Sigmoid colon (tissue), 7 donors: Measurements from ENCODE around the gene MIAT. TPM values are rescaled to one million over a fixed set of nuclear protein-coding genes. Genes with fewer than 3 reads are reported as not detected.
"Not testable (repeated sequence)": the region's sequence is repeated elsewhere in the genome, so short reads cannot be mapped to it uniquely, and the experiment has no call there.

Experiments used
- DNase-seq: peaks from one replicate; pipeline ENCODE4 v3.0.0-alpha.2; 2019
- H3K27ac ChIP-seq, 4 donors: fragments of 200-600 bp; sonication (generic); one replicate each; pipeline ENCODE4 v1.5.1; 2016 to 2019; ENCODE audit warnings: mild to moderate bottlenecking in 1 of 4
- H3K27me3 ChIP-seq, 3 donors: fragments of 200-600 bp; sonication (generic); one replicate each; pipeline ENCODE4 v1.5.1; 2019; ENCODE audit warnings: mild to moderate bottlenecking in 1 of 3
- H3K36me3 ChIP-seq, 4 donors: fragments of 200-600 bp; sonication (generic); one replicate each; pipeline ENCODE4 v1.5.1; 2016 to 2019
- H3K4me1 ChIP-seq, 4 donors: fragments of 200-600 bp; sonication (generic); one replicate each; pipeline ENCODE4 v1.5.1; 2017 to 2019
- H3K4me3 ChIP-seq, 4 donors: fragments of 200-600 bp; sonication (generic); one replicate each; pipeline ENCODE4 v1.5.1; 2017 to 2019; ENCODE audit warnings: mild to moderate bottlenecking in 2 of 4, moderate library complexity in 1 of 4
- H3K9me3 ChIP-seq, 4 donors: fragments of 200-600 bp in 3 of 4; sonication (generic) in 3 of 4; one replicate each; pipeline versions ENCODE4 v1.5.1 to v1.6.1; 2013 to 2019
- EP300 ChIP-seq, 4 donors: sonication (generic); formaldehyde crosslinking; IDR thresholded peaks; one replicate each; pipeline ENCODE4 v1.6.1; 2017; ENCODE audit warnings: antibody characterized with exemption in 4 of 4
- POLR2A ChIP-seq, 2 donors: fragments of 450-650 bp; IDR thresholded peaks; one replicate each; pipeline ENCODE4 v1.6.1; 2016; ENCODE audit warnings: antibody characterized with exemption in 2 of 2, mild to moderate bottlenecking in 2 of 2, moderate library complexity in 2 of 2
- POLR2AphosphoS5 ChIP-seq, 4 donors: sonication (generic); formaldehyde crosslinking; IDR thresholded peaks; one replicate each; pipeline ENCODE4 v1.6.1; 2017; ENCODE audit warnings: antibody characterized with exemption in 4 of 4
- WGBS, 2 donors: extraction: QIAGEN DNeasy Blood & Tissue Kit; methylation state at CpG; one replicate each; pipeline ENCODE4 v1.1.7; 2013; 5-methylcytosine and 5-hydroxymethylcytosine counted together
- intact Hi-C: fragments of 100-400 bp; cut with DNase I; formaldehyde crosslinking; loops from one replicate; pipeline ENCODE4 v1.15.1; 2023
- polyA plus RNA-seq, 3 donors: library from polyadenylated mRNA; stranded (reverse); fragments of 200-250 nt; gene quantifications; one replicate each; pipeline ENCODE4 v1.2.3, GENCODE V29; 2013
- total RNA-seq, 4 donors: library from RNA; depleted of rRNA; stranded (reverse); fragments of >200 nt; gene quantifications; one replicate each; pipeline ENCODE4 v1.1.0, GENCODE V29; 2016
- TF ChIP-seq, protein P1 (sequence below), 4 experiments: fragments of 450-650 bp in 3 of 4; fragments of 200-600 bp in 1 of 4; IDR thresholded peaks; one replicate each; pipeline ENCODE4 v1.5.1; 2016 to 2019; ENCODE audit warnings: antibody characterized with exemption in 4 of 4, mild to moderate bottlenecking in 3 of 4, moderate library complexity in 2 of 4
- donor health status: healthy with polysubstance abuse.
- donor health status: Bipolar disorder and iron deficiency.
- donor health status: healthy.

MIAT gene
- total and polyA plus RNA-seq, 7 donors, result under 0.01 to 3.4 (median 1.3) TPM; not detected in 1

DNA sequence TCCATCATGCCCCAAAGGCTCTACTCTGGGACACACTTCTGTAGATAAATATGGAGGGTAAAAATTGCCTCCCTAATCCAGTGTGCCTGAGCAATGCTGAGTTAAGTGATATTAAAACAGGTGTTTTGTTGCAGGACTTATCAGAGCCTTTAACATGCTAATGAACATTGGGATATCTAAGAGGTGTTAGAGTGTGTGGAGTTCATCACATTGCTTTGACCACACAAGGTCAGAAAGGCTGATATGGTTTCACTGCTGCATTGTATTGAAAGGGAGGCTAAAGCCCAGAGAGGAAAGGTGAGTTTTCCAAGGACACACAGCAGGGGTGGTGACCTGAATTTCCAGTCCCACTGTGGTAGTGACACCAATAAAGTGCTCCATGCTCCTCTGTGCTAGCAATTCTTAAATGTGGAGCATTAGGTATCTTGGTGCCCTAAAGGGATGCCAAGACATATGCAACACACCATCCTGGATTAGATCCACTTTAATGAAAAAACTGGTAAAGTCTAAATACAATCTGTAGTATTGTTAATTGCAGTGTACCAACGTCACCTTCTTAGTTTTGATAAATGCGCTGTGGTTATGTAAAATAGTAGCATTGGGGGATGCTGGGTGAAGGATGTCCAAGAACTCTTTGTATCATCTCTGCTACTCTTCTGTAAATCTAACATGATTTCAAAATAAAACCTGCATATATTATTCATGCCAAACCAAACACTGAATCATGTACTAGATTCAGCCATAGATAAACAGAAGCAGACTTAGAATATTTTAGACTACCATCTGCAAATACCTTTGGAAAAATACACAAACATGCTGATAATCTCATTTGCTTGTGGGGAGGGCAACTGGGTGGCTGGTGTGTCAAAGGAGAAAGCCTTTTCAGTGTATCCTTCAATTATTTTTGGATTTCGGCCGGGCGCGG is 45.8 kb downstream of the MIAT start:
- H3K27me3 ChIP-seq, result no peaks in the 10 kb centered on the region
- H3K9me3 ChIP-seq, result peaks cover 0 to 2% (median 0%) of the 10 kb centered on the region in 4 donors
- H3K36me3 ChIP-seq, result peaks cover 0 to 14% (median 5%) of the 10 kb centered on the region in 4 donors
- no peak overlapping the region for H3K27ac ChIP-seq
- TF ChIP-seq EP300 (IDR thresholded peaks at IDR 0.05), result no peak
- intact Hi-C loops, result no loop called here
- DNase-seq, result no peak
- WGBS, 2 donors, result 97 to 98% methylated on average over 6 of the region's 6 CpGs
- no peak overlapping the region for H3K4me3 ChIP-seq
- no peaks in the 10 kb centered on the region for H3K4me1 ChIP-seq

DNA sequence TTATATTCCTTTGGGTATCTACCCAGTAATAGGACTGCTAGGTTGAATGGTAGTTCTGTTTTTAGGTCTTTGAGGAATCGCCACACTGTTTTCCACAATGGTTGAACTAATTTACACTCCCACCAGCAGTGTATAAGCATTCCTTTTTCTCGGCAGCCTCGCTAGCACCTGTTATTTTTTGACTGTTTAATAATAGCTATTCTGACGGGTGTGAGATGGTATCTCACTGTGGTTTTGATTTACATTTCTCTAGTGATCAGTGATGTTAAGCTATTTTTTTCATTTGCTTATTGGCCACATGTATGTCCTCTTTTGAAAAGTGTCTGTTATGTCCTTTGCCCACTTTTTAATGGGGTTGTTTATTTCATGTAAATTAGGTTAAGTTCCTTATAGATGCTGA is 48.0 kb downstream of the MIAT start:
- WGBS, 2 donors, result 70 to 88% methylated on average over 4 of the region's 4 CpGs
- H3K9me3 ChIP-seq, H3K36me3 ChIP-seq, H3K27ac ChIP-seq, H3K27me3 ChIP-seq, DNase-seq, H3K4me1 ChIP-seq, H3K4me3 ChIP-seq, intact Hi-C loops: not testable (repeated sequence)

DNA sequence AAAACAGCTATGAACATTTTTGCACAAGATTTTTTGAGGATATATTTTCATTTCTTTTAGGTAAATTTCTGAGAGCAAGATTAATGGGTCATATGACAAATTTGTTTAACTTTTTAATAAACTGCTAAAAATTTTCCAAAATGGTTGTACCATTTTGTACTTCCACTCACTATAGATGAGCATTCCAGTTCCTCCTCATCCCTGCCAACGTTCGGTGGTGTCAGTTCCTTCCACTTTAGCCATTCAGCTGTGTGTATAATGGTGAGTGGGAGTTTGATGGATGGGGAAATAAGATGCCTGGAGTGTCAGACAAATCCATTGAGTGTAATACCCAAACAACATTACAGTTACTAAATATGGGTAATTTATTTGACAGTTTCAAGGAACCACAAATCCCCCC is 49.7 kb downstream of the MIAT start:
- H3K36me3 ChIP-seq, result peaks cover 0 to 5% (median 0%) of the 10 kb centered on the region in 4 donors
- no peaks in the 10 kb centered on the region for H3K27me3 ChIP-seq
- H3K27ac ChIP-seq, result no peak overlapping the region
- H3K9me3 ChIP-seq, result peaks cover 0 to 2% (median 0%) of the 10 kb centered on the region in 4 donors
- TF ChIP-seq POLR2A (IDR thresholded peaks at IDR 0.05) (no peak), EP300 (IDR thresholded peaks at IDR 0.05) (no peak), POLR2AphosphoS5 (IDR thresholded peaks at IDR 0.05) (no peak)
- TF ChIP-seq, protein P1, sequence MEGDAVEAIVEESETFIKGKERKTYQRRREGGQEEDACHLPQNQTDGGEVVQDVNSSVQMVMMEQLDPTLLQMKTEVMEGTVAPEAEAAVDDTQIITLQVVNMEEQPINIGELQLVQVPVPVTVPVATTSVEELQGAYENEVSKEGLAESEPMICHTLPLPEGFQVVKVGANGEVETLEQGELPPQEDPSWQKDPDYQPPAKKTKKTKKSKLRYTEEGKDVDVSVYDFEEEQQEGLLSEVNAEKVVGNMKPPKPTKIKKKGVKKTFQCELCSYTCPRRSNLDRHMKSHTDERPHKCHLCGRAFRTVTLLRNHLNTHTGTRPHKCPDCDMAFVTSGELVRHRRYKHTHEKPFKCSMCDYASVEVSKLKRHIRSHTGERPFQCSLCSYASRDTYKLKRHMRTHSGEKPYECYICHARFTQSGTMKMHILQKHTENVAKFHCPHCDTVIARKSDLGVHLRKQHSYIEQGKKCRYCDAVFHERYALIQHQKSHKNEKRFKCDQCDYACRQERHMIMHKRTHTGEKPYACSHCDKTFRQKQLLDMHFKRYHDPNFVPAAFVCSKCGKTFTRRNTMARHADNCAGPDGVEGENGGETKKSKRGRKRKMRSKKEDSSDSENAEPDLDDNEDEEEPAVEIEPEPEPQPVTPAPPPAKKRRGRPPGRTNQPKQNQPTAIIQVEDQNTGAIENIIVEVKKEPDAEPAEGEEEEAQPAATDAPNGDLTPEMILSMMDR (IDR thresholded peaks at IDR 0.05), result no peak
- intact Hi-C loops, result no loop called here
- H3K4me1 ChIP-seq, result peaks cover 0 to 6% (median 0%) of the 10 kb centered on the region in 4 donors
- DNase-seq, result no peak
- 93 to 97% methylated on average over 2 of the region's 2 CpGs for WGBS, 2 donors
- no peak overlapping the region for H3K4me3 ChIP-seq

DNA sequence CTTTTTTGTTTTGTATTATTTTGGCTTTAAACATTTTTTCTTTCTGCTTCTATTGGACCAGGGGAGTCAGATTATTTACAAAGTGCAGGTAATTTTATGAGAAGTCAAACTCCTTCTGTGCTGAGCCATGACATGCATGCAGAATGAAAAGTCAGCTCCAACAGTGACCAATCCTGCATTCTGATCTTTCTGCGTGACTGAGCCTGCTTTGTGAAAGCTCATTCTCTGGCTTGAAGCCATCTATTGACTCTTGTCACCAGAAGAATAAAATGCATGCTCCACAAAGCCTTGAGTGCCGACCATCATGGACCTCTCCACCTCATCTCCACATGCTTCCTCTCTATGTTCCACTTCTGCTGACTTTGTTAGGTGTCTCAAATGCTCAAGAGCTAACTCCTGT is 50.2 kb downstream of the MIAT start:
- no peak overlapping the region for H3K27ac ChIP-seq
- H3K27me3 ChIP-seq, result no peaks in the 10 kb centered on the region
- peaks cover 0 to 6% (median 0%) of the 10 kb centered on the region in 4 donors for H3K4me1 ChIP-seq
- H3K4me3 ChIP-seq, result no peak overlapping the region
- WGBS, 2 donors, result 91 to 97% methylated on average over 2 of the region's 2 CpGs
- DNase-seq, result no peak
- peaks cover 0 to 2% (median 0%) of the 10 kb centered on the region in 4 donors for H3K9me3 ChIP-seq
- TF ChIP-seq, protein P1 (IDR thresholded peaks at IDR 0.05), result no peak
- TF ChIP-seq POLR2A (IDR thresholded peaks at IDR 0.05) (no peak), POLR2AphosphoS5 (IDR thresholded peaks at IDR 0.05) (no peak), EP300 (IDR thresholded peaks at IDR 0.05) (no peak)
- intact Hi-C loops, result no loop called here
- peaks cover 0 to 5% (median 0%) of the 10 kb centered on the region in 4 donors for H3K36me3 ChIP-seq

DNA sequence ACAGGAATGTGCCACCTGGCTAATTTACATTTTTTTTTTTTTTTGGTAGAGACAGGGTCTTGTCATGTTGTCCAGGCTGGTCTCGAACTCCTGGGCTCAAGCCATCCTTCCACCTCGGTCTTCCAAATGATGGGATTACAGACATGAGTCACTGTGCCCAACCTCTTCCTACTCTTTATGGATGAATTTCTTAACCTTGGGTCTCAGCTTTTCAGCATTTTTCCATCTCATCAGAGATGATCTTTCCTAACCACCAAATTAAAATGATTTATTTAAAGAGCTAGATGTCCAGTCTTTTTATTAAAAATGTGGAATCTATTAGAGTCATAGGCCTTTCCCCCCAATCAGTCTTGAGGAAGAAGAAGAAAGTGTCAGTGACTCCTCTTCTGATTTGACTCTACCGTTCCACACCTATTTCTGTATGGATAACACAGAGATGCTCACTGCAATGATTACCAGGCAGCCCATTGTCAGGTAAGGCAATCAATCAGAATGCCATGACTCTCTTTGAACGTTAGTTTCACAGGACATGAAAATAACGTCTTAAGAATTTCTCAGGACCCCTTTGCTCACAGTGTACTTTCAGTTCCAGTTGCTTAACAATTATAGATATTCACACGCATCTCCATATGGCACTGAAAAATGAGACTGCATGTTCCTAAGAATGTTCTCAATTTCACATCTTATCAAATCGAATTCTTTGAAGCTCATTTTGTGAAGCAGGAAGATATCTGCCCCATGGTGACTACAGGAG is 51.0 kb downstream of the MIAT start:
- no peaks in the 10 kb centered on the region for H3K27me3 ChIP-seq
- H3K36me3 ChIP-seq, result peaks cover 0 to 5% (median 0%) of the 10 kb centered on the region in 4 donors
- H3K27ac ChIP-seq, result no peak overlapping the region
- TF ChIP-seq, protein P1 (IDR thresholded peaks at IDR 0.05), result no peak
- TF ChIP-seq POLR2AphosphoS5 (IDR thresholded peaks at IDR 0.05) (no peak), EP300 (IDR thresholded peaks at IDR 0.05) (no peak), POLR2A (IDR thresholded peaks at IDR 0.05) (no peak)
- no peak overlapping the region for H3K4me3 ChIP-seq
- H3K4me1 ChIP-seq, result peaks cover 0 to 6% (median 0%) of the 10 kb centered on the region in 4 donors
- no peak for DNase-seq
- peaks cover 0 to 2% (median 0%) of the 10 kb centered on the region in 4 donors for H3K9me3 ChIP-seq
- WGBS, 2 donors, result 77 to 80% methylated on average over 7 of the region's 7 CpGs
- intact Hi-C loops, result no loop called here
